GM12878 (cell line): ENCODE results near the gene ITGB2. TPM values are rescaled to one million over a fixed set of nuclear protein-coding genes. Genes with fewer than 3 reads are reported as not detected.

Experiments
- ATAC-seq: fragments of 200-7000 bp; cut with Tn5 transposase; 3 replicates; pipeline ENCODE4 v1.9.1; 2020; ENCODE audit warnings: mild to moderate bottlenecking, moderate library complexity
- BruUV-seq: library from RNA; stranded (reverse); fragments of 400-500 nt; replicated peaks from 2 replicates; lab custom pipeline; 2021; lab: Mats Ljungman, UMichigan
- CTCF ChIA-PET: fragments of 300-600 bp; sonication (Branson Sonifier 250); formaldehyde crosslinking; extraction: SDS; loops from one replicate; lab custom pipeline; 2021; ENCODE audit warnings: inconsistent platforms; lab: Yijun Ruan, JAX
- POLR2A ChIA-PET: fragments of 350-600 bp; formaldehyde crosslinking; extraction: SDS; loops from one replicate; lab custom pipeline; 2021; ENCODE audit warnings: inconsistent platforms; lab: Charles Lee
- RAD21 ChIA-PET: fragments of 300-600 bp; sonication (Branson Sonifier 250); formaldehyde crosslinking; loops from one replicate; lab custom pipeline; 2023; ENCODE audit warnings: antibody characterized with exemption; ENCODE audit not compliant: unreplicated experiment; lab: Charles Lee
- SMC1A ChIA-PET: fragments of 300-600 bp; sonication (Branson Sonifier 250); formaldehyde crosslinking; loops from one replicate; lab custom pipeline; 2023; ENCODE audit not compliant: unreplicated experiment, uncharacterized antibody; lab: Charles Lee
- DNase-seq: peaks from one replicate; pipeline ENCODE4 v3.0.0-alpha.2; 2011; ENCODE audit warnings: low read depth, low spot score
- FAIRE-seq: peaks from 3 replicates; lab custom pipeline; 2011; peaks lifted over from hg19 to GRCh38; lab: Jason Lieb, UNC
- H2AFZ ChIP-seq: 2 replicates; pipeline ENCODE4 v1.6.0; 2011; ENCODE audit warnings: low read depth, low read length, control low read depth; ENCODE audit not compliant: control insufficient read depth
- H3K27ac ChIP-seq: 2 replicates; pipeline ENCODE4 v1.5.1; 2011; ENCODE audit warnings: control low read depth; ENCODE audit not compliant: control insufficient read depth, insufficient read depth
- H3K27me3 ChIP-seq, 2 experiments: replicated peaks in 1 of 2; 2 replicates each; pipeline versions ENCODE4 v1.6.0 to v1.6.1; 2011; ENCODE audit warnings: low read length in 1 of 2; ENCODE audit not compliant: control insufficient read depth in 2 of 2, insufficient read depth in 2 of 2
- H3K36me3 ChIP-seq, 2 experiments: 2 replicates each; pipeline ENCODE4 v1.5.1; 2011; ENCODE audit warnings: low read length in 1 of 2; ENCODE audit not compliant: control insufficient read depth in 2 of 2, insufficient read depth in 2 of 2
- H3K4me1 ChIP-seq: 2 replicates; pipeline ENCODE4 v1.6.1; 2011; ENCODE audit warnings: mild to moderate bottlenecking, low read length, moderate library complexity, mixed read lengths; ENCODE audit not compliant: control insufficient read depth, insufficient read depth
- H3K4me2 ChIP-seq: 2 replicates; pipeline ENCODE4 v1.6.0; 2011; ENCODE audit warnings: control low read depth; ENCODE audit not compliant: control insufficient read depth, insufficient read depth
- H3K4me3 ChIP-seq: fragments of 200-600 bp; sonication (generic); 2 replicates; pipeline ENCODE4 v1.5.1; 2016
- H3K79me2 ChIP-seq: 2 replicates; pipeline ENCODE4 v1.6.0; 2011; ENCODE audit warnings: low read length; ENCODE audit not compliant: control insufficient read depth, insufficient read depth
- H3K9ac ChIP-seq: 2 replicates; pipeline ENCODE4 v1.8.0; 2011; ENCODE audit warnings: low read length, control low read depth, mixed read lengths; ENCODE audit not compliant: control insufficient read depth, insufficient read depth
- H3K9me3 ChIP-seq: replicated peaks from 3 replicates; pipeline ENCODE4 v1.5.1; 2011; ENCODE audit warnings: mild to moderate bottlenecking, low read length; ENCODE audit not compliant: control insufficient read depth, insufficient read depth
- H4K20me1 ChIP-seq: 2 replicates; pipeline ENCODE4 v1.6.0; 2011; ENCODE audit not compliant: control insufficient read depth, insufficient read depth
- BHLHE40 ChIP-seq, 2 experiments: fragments of 450-650 bp in 1 of 2; IDR thresholded peaks; 2 replicates each; pipeline ENCODE4 v1.6.1; 2011 to 2017; ENCODE audit warnings: low read depth in 2 of 2, borderline replicate concordance in 1 of 2, improper control_type of control experiment in 1 of 2, low read length in 1 of 2, mild to moderate bottlenecking in 1 of 2
- CHD1 ChIP-seq: IDR thresholded peaks from 2 replicates; pipeline ENCODE4 v1.6.1; 2012; ENCODE audit warnings: low read depth, low read length, improper control_type of control experiment
- NFXL1 ChIP-seq: fragments of 450-650 bp; IDR thresholded peaks from 2 replicates; pipeline ENCODE4 v1.6.1; 2017; ENCODE audit warnings: antibody characterized with exemption, mild to moderate bottlenecking, borderline replicate concordance
- RAD51 ChIP-seq: fragments of 450-650 bp; IDR thresholded peaks from 2 replicates; pipeline ENCODE4 v1.6.1; 2016; ENCODE audit warnings: moderate library complexity, mild to moderate bottlenecking, inconsistent platforms
- SPI1 ChIP-seq: IDR thresholded peaks from 2 replicates; pipeline ENCODE4 v1.6.1; 2011; ENCODE audit warnings: low read depth, mild to moderate bottlenecking, low read length, moderate library complexity, borderline replicate concordance; ENCODE audit not compliant: insufficient read depth
- TBL1XR1 ChIP-seq: IDR thresholded peaks from 2 replicates; pipeline ENCODE4 v1.6.1; 2012; ENCODE audit warnings: low read depth, low read length, improper control_type of control experiment
- TCF12 ChIP-seq: IDR thresholded peaks from 2 replicates; pipeline ENCODE4 v1.6.1; 2011; ENCODE audit warnings: low read depth, mild to moderate bottlenecking, low read length
- ZBTB4 ChIP-seq: fragments of 450-650 bp; formaldehyde crosslinking; IDR thresholded peaks from 2 replicates; pipeline ENCODE4 v1.4.0; 2022; ENCODE audit warnings: mild to moderate bottlenecking, moderate library complexity
- WGBS: methylation state at CpG from one replicate; pipeline ENCODE4 v1.1.6; 2016; ENCODE audit warnings: low lambda C conversion rate; ENCODE audit not compliant: insufficient replicate concordance, insufficient coverage; ENCODE audit errors: missing lambda C conversion rate; 5-methylcytosine and 5-hydroxymethylcytosine counted together
- in situ Hi-C: fragments of 300-500 bp; cut with MboI; formaldehyde crosslinking; loops from 9 replicates; pipeline ENCODE4 v1.14.3; 2018; ENCODE audit warnings: mixed read lengths
- intact Hi-C: fragments of 100-400 bp; cut with micrococcal nuclease; formaldehyde crosslinking; loops from one replicate; pipeline ENCODE4 v1.14.2; 2022; ENCODE audit not compliant: unreplicated experiment
- polyA plus RNA-seq, 11 experiments: library from polyadenylated mRNA; depleted of rRNA in 4 of 11; unstranded in 6 of 11; stranded (reverse) in 5 of 11; fragments of >200 nt; fragmentation: Nextera tagmentation in 4 of 11; fragmentation: Illumina TruSeq in 1 of 11; extraction: Ambion mirVana in 4 of 11; extraction: Trizol in 1 of 11; gene quantifications; 1 replicate in 1 of 11; 2 replicates in 10 of 11; pipeline versions ENCODE4 v1.2.1 to v1.2.3, GENCODE V29; 2011 to 2016; ENCODE audit warnings: inconsistent platforms in 2 of 11, missing spikeins in 2 of 11, low read depth in 1 of 11
- total RNA-seq, 4 experiments: library from RNA; depleted of rRNA in 3 of 4; stranded (reverse); fragments of >200 nt in 3 of 4; fragmentation: Illumina TruSeq in 1 of 4; extraction: Trizol in 1 of 4; gene quantifications; 2 replicates each; pipeline versions ENCODE4 v1.2.1 to v1.2.3, GENCODE V29; 2013 to 2021

ITGB2 gene
- total and polyA plus RNA-seq, 10 of the 15 experiments (the other 5 are each of a cell fraction or from before 2014, with no cell fraction given), result 8.0 to 172 (median 58.9) TPM

- TF ChIP-seq RAD51 (no peak), TBL1XR1 (no peak), CHD1 (no peak), TCF12 (no peak), NFXL1 (0 out of 2 replicates have a peak, but pooled peaks have one; percentile 64), BHLHE40 (IDR thresholded peaks at IDR 0.05; ENCODE audit: borderline replicate concordance in 1 of 2, low read depth in 2 of 2, low read length in 1 of 2) (no peak)
Observed at GRCh38 chr21:44895859-44896258, 24.8 kb downstream of the ITGB2 start (continued).

- in situ Hi-C loops, result no loop called here
- H4K20me1 ChIP-seq, result no peaks in the 10 kb centered on the region
- WGBS, result 60% methylated on average over 19 of the region's 19 CpGs
- H3K27me3 ChIP-seq, result no peaks in the 10 kb centered on the region
- H3K9me3 ChIP-seq, result no peaks in the 10 kb centered on the region
- H3K4me1 ChIP-seq, result no peaks in the 10 kb centered on the region
- ChIA-PET SMC1A (interaction anchor here (1.4 to 6.1 kb wide), 2 partner anchors 13 to 38 kb away, joined by 3 to 56 read pairs; no protein-coding TSS in a partner anchor), RAD21 (interaction anchor here (3.9 kb wide), 1 partner anchor 38 kb away, joined by 32 read pairs; no protein-coding TSS in a partner anchor), POLR2A (interaction anchor here (1.1 to 2.8 kb wide), 2 partner anchors 33 to 38 kb away, joined by 3 to 9 read pairs; no protein-coding TSS in a partner anchor), CTCF (interaction anchor here (0.8 to 5.5 kb wide), 6 partner anchors 13 to 242 kb away, joined by 3 to 80 read pairs (median 9); no protein-coding TSS in a partner anchor)
- H3K4me3 ChIP-seq, result no peak overlapping the region
- H3K27ac ChIP-seq, result no peak overlapping the region
- no peaks in the 10 kb centered on the region for H3K79me2 ChIP-seq
- ATAC-seq (no peak), DNase-seq (no peak), FAIRE-seq (no peak)
- no peak overlapping the region for H2AFZ ChIP-seq
- peaks cover 3 to 18% of the 10 kb centered on the region in 2 experiments; a peak in 3 of 4 replicates for H3K36me3 ChIP-seq
- no TSS peak for BruUV-seq
- intact Hi-C loops, result no loop called here
- TF ChIP-seq SPI1 (no peak), ZBTB4 (CRISPR knock-in tag) (no peak)
- no peak overlapping the region for H3K4me2 ChIP-seq
- no peak overlapping the region for H3K9ac ChIP-seq
Observed at GRCh38 chr21:44894687-44895302, 25.9 kb downstream of the ITGB2 start.
